PFSK-1 (cell line): ENCODE data around the gene CPXM1.
A peak's percentile ranks its signal among the peaks of the same experiment; 100 is the strongest.

Experiments
- FOXP2 ChIP-seq: optimal IDR thresholded peaks from 2 replicates; pipeline ENCODE3; 2011; ENCODE audit warnings: borderline replicate concordance, control low read depth, inconsistent platforms; ENCODE audit not compliant: insufficient read depth; ENCODE audit errors: extremely low read length, extremely low read depth
- POLR2AphosphoS5 ChIP-seq: IDR thresholded peaks from 2 replicates; pipeline ENCODE4 v1.6.1; 2012; ENCODE audit warnings: low read depth, mild to moderate bottlenecking, control low read depth, low read length, moderate library complexity
- SIN3A ChIP-seq: IDR thresholded peaks from 2 replicates; pipeline ENCODE4 v1.6.1; 2012; ENCODE audit warnings: mild to moderate bottlenecking, low read length, moderate library complexity, borderline replicate concordance; ENCODE audit not compliant: insufficient read depth
- TAF1 ChIP-seq: IDR thresholded peaks from 2 replicates; pipeline ENCODE4 v1.6.1; 2012; ENCODE audit warnings: low read length, control low read depth, borderline replicate concordance; ENCODE audit not compliant: insufficient read depth
- TF ChIP-seq, protein P1 (sequence below), 2 experiments: IDR thresholded peaks; 2 replicates each; pipeline versions ENCODE4 v1.6.1 to v1.8.0; 2011 to 2012; ENCODE audit warnings: low read depth in 2 of 2, low read length in 2 of 2, control low read depth in 1 of 2, inconsistent platforms in 1 of 2, mild to moderate bottlenecking in 1 of 2, moderate library complexity in 1 of 2; ENCODE audit not compliant: insufficient read depth in 1 of 2

CPXM1 gene

DNA sequence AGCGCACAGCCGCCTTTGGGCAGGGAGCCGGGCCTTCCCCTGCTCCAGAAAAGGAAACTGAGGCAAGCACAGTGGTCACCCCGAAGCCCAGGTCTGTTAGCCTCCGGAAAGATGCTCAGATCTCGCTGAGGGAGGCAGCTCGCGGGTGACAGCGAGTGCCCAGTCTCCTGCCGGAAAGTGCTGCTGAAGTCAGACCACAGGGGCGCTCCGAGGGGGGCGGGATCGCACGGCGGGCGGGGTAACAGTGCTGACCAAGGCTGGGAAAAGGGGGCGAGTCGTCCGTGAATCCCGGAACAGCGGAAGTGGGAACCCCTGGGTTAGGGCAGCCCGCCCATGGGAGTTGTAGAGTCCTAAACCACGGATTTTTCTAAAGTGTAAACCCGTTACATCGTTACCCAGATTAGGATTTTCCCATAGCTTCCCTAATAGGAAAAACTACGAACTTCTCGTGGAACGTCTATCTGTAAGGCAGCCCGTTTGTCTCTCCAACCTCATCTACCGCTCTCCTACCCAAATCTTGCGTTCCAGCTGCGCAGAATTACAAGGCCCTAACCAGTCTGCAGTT, 40.6 kb upstream of the CPXM1 start:
- no peak for TF ChIP-seq FOXP2
- TF ChIP-seq TAF1 = no peak
- no peak for TF ChIP-seq POLR2AphosphoS5
- no peak for TF ChIP-seq SIN3A
- TF ChIP-seq, protein P1, sequence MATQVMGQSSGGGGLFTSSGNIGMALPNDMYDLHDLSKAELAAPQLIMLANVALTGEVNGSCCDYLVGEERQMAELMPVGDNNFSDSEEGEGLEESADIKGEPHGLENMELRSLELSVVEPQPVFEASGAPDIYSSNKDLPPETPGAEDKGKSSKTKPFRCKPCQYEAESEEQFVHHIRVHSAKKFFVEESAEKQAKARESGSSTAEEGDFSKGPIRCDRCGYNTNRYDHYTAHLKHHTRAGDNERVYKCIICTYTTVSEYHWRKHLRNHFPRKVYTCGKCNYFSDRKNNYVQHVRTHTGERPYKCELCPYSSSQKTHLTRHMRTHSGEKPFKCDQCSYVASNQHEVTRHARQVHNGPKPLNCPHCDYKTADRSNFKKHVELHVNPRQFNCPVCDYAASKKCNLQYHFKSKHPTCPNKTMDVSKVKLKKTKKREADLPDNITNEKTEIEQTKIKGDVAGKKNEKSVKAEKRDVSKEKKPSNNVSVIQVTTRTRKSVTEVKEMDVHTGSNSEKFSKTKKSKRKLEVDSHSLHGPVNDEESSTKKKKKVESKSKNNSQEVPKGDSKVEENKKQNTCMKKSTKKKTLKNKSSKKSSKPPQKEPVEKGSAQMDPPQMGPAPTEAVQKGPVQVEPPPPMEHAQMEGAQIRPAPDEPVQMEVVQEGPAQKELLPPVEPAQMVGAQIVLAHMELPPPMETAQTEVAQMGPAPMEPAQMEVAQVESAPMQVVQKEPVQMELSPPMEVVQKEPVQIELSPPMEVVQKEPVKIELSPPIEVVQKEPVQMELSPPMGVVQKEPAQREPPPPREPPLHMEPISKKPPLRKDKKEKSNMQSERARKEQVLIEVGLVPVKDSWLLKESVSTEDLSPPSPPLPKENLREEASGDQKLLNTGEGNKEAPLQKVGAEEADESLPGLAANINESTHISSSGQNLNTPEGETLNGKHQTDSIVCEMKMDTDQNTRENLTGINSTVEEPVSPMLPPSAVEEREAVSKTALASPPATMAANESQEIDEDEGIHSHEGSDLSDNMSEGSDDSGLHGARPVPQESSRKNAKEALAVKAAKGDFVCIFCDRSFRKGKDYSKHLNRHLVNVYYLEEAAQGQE (IDR thresholded peaks at IDR 0.05; ENCODE audit: insufficient read depth in 1 of 2, low read depth in 2 of 2, low read length in 2 of 2) = no peak

DNA sequence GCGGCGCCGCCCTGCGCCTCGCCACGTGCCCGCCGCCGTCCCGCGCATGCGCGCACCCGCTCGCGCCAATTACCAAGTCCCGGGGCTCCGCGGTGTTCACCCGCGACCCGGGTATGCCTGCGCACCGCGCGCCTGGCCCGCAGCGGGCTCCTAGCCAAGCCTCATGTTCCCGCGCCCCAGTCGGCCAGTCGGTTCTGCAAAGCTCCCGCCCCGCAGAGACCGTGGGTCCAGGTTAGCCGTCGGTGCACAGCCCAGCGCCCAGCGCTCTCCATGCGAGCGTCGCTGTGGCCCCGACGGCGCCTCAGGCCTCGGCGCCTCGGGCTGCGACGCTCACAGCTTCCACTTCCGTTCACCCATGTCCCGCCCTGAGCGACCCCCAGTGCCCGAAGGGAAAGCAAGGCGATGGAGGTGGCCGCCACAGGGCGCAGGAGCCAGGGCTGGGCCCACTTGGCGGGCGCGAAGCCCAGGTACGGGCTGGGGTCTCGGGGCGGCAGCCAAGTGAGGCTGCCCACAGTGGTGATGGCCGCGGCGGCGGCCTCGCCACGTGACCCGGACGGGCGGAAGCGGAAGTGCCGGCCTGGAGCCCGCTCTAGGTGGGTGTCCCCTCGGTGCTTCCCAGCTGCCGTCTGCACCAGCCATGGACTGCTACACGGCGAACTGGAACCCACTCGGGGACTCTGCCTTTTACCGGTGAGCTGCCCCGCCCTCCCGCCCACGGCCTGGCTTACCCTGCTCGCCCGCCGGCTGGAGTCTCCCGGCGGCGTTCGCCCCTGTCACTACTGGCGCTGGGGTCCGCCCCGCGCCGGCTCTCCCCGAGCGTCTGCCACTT, 39.9 kb upstream of the CPXM1 start, which contains the start of the genes PCED1A and VPS16:
PCED1A (minus strand) TSS at position 518 of the 829 bp plus-strand sequence. CDS start 743 bp downstream, outside the sequence.
VPS16 (plus strand) TSS at position 608 of the 829 bp plus-strand sequence; CDS start at position 638, 30 bp downstream.
- TF ChIP-seq POLR2AphosphoS5 = peak; percentile 71; the same call in 1 of the 2 replicates
- no peak for TF ChIP-seq FOXP2
- TF ChIP-seq TAF1 = peak; percentile 85
- peak; percentile 91; the same call in 1 of the 2 replicates for TF ChIP-seq SIN3A
- TF ChIP-seq, protein P1 (IDR thresholded peaks at IDR 0.05; ENCODE audit: insufficient read depth in 1 of 2, low read depth in 2 of 2, low read length in 2 of 2) = no peak

DNA sequence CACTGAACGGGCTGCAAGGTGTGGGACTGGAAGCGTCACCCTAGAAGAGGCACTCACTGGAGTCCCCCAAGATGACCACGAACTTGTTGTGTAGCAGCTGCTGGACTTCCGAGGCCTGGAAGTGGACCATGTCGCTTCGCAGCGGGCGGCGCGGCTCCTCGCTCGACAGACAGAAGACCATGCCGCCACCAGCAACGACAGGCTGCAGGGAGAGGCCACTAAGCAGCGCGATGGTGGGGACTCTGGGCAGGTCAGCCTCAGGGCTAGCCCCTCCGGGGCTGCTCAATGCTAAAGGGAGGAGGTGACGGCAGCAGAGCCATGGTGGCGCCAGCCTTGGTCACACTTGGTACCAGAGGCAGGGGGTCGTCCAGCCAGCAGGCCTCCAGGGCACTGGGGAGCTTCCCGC, 39.3 kb upstream of the CPXM1 start:
- TF ChIP-seq POLR2AphosphoS5 (no peak), SIN3A (no peak), FOXP2 (no peak), TAF1 (no peak)
- TF ChIP-seq, protein P1 (IDR thresholded peaks at IDR 0.05; ENCODE audit: insufficient read depth in 1 of 2, low read depth in 2 of 2, low read length in 2 of 2) = no peak

DNA sequence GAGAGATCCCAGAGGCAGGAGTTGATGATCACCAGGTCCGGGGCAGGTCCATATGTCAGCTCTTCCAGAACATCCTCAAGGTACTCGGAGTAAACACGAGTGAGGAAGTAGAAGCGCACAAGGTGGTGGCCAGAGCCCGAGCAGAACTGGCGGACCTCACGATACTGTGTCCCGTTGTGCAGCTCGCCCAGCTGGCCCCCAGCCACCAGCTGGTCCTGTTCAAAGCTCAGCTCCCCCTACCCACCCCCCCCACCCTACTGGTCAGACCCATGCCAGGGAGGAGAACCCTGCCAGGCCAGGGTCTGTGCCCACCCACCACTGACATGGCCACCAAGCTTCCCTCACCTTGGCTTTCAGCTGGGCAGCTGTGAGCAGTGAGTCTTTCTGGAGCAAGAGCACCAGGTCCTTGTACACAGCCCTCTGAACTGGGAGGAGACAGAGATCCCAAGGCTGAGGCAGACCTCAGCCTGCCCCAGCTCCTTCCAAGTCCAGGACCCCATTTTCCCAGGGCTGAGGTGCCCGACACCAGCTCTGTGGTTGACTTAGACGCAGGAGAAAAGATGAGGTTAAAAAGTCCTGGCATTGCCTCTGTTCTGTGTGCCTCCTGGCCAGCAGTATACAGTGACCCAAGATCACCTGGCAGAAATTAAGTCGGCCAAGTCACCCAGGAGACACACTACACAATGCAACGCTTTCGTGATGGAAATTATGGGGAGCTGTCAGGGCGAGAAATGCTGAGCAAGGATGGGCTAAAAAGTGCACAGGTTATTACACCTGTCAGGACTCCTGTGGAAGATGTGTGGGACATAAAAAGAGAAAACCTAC, 38.6 kb upstream of the CPXM1 start:
- TF ChIP-seq FOXP2 (no peak), TAF1 (no peak), POLR2AphosphoS5 (no peak), SIN3A (no peak)
- TF ChIP-seq, protein P1 (IDR thresholded peaks at IDR 0.05; ENCODE audit: insufficient read depth in 1 of 2, low read depth in 2 of 2, low read length in 2 of 2) = no peak
